Liver (tissue), 9 donors: Measurements from ENCODE around the gene DOCK1. TPM values are rescaled to one million over a fixed set of nuclear protein-coding genes. Genes with fewer than 3 reads are reported as not detected.

Source experiments
- DNase-seq: peaks from one replicate; pipeline ENCODE4 v3.0.0-alpha.2; 2017; ENCODE audit warnings: low spot score
- H3K27ac ChIP-seq, 2 donors: one replicate each; pipeline ENCODE4 v1.7.0; 2013; ENCODE audit warnings: inconsistent platforms in 2 of 2, low read length in 2 of 2, control low read depth in 1 of 2, low read depth in 1 of 2, mild to moderate bottlenecking in 1 of 2
- H3K27me3 ChIP-seq, 4 donors: one replicate each; pipeline versions ENCODE4 v1.6.1 to v1.7.0; 2013; ENCODE audit warnings: low read length in 3 of 4, inconsistent platforms in 1 of 4, mild to moderate bottlenecking in 1 of 4, moderate library complexity in 1 of 4; ENCODE audit not compliant: control insufficient read depth in 4 of 4, insufficient read depth in 4 of 4
- H3K36me3 ChIP-seq, 4 donors: one replicate each; pipeline versions ENCODE4 v1.6.1 to v1.7.0; 2013; ENCODE audit warnings: low read length in 3 of 4, mild to moderate bottlenecking in 3 of 4, low read depth in 1 of 4, moderate library complexity in 1 of 4; ENCODE audit not compliant: control insufficient read depth in 4 of 4, insufficient read depth in 3 of 4
- H3K4me1 ChIP-seq, 4 donors: one replicate each; pipeline versions ENCODE4 v1.6.1 to v1.7.0; 2013; ENCODE audit warnings: low read length in 3 of 4, mild to moderate bottlenecking in 3 of 4, moderate library complexity in 1 of 4; ENCODE audit not compliant: control insufficient read depth in 4 of 4, insufficient read depth in 4 of 4
- H3K4me3 ChIP-seq, 3 donors: one replicate each; pipeline versions ENCODE4 v1.6.1 to v1.7.0; 2013; ENCODE audit warnings: low read length in 3 of 3, control low read depth in 1 of 3, low read depth in 1 of 3, mild to moderate bottlenecking in 1 of 3
- H3K9ac ChIP-seq, 2 donors: one replicate each; pipeline ENCODE4 v1.7.0; 2013; ENCODE audit warnings: low read length in 2 of 2, mild to moderate bottlenecking in 2 of 2, moderate library complexity in 2 of 2, control low read depth in 1 of 2, low read depth in 1 of 2
- H3K9me3 ChIP-seq, 4 donors: one replicate each; pipeline versions ENCODE4 v1.6.1 to v1.7.0; 2013; ENCODE audit warnings: low read length in 3 of 4; ENCODE audit not compliant: control insufficient read depth in 4 of 4
- ATF3 ChIP-seq: IDR thresholded peaks from 2 replicates; pipeline ENCODE4 v1.6.1; 2016; ENCODE audit warnings: antibody characterized with exemption
- CTCF ChIP-seq: fragments of 150-350 bp; IDR thresholded peaks from 2 replicates; pipeline ENCODE4 v1.5.1; 2017; ENCODE audit warnings: improper control_type of control experiment, low read depth, low read length; ENCODE audit not compliant: missing input control
- EGR1 ChIP-seq, 2 donors: IDR thresholded peaks; 2 replicates each; pipeline ENCODE4 v1.6.1; 2016 to 2018; ENCODE audit warnings: antibody characterized with exemption in 2 of 2, low read depth in 2 of 2
- FOXA1 ChIP-seq: IDR thresholded peaks from 2 replicates; pipeline ENCODE4 v1.6.1; 2016; ENCODE audit warnings: antibody characterized with exemption
- FOXA2 ChIP-seq: IDR thresholded peaks from 2 replicates; pipeline ENCODE4 v1.6.1; 2016; ENCODE audit warnings: antibody characterized with exemption
- GABPA ChIP-seq, 2 donors: IDR thresholded peaks in 1 of 2; conservative IDR thresholded peaks in 1 of 2; 2 replicates each; pipeline ENCODE4 v1.6.1; 2016; ENCODE audit warnings: antibody characterized with exemption in 2 of 2, mild to moderate bottlenecking in 1 of 2, moderate library complexity in 1 of 2
- HNF4A ChIP-seq, 2 donors: conservative IDR thresholded peaks; 2 replicates each; pipeline ENCODE4 v1.6.1; 2016; ENCODE audit warnings: antibody characterized with exemption in 2 of 2, mild to moderate bottlenecking in 2 of 2
- HNF4G ChIP-seq: IDR thresholded peaks from 2 replicates; pipeline ENCODE4 v1.6.1; 2016; ENCODE audit warnings: antibody characterized with exemption
- JUND ChIP-seq, 2 donors: IDR thresholded peaks; 2 replicates each; pipeline ENCODE4 v1.6.1; 2016; ENCODE audit warnings: antibody characterized with exemption in 2 of 2
- MAX ChIP-seq: IDR thresholded peaks from 2 replicates; pipeline ENCODE4 v1.6.1; 2016; ENCODE audit warnings: antibody characterized with exemption
- NR2F2 ChIP-seq: IDR thresholded peaks from 2 replicates; pipeline ENCODE4 v1.6.1; 2016; ENCODE audit warnings: antibody characterized with exemption
- RAD21 ChIP-seq, 2 donors: IDR thresholded peaks; 2 replicates each; pipeline ENCODE4 v1.6.1; 2016; ENCODE audit warnings: antibody characterized with exemption in 2 of 2, mild to moderate bottlenecking in 2 of 2
- REST ChIP-seq: IDR thresholded peaks from 2 replicates; pipeline ENCODE4 v1.6.1; 2016; ENCODE audit warnings: antibody characterized with exemption, mild to moderate bottlenecking
- RXRA ChIP-seq, 2 donors: IDR thresholded peaks; 2 replicates each; pipeline ENCODE4 v1.6.1; 2017 to 2018; ENCODE audit warnings: antibody characterized with exemption in 2 of 2, mild to moderate bottlenecking in 1 of 2
- SP1 ChIP-seq: IDR thresholded peaks from 2 replicates; pipeline ENCODE4 v1.6.1; 2018; ENCODE audit warnings: antibody characterized with exemption, mild to moderate bottlenecking
- TAF1 ChIP-seq: conservative IDR thresholded peaks from 2 replicates; pipeline ENCODE4 v1.6.1; 2016; ENCODE audit warnings: antibody characterized with exemption, mild to moderate bottlenecking
- YY1 ChIP-seq: IDR thresholded peaks from 2 replicates; pipeline ENCODE4 v1.6.1; 2016; ENCODE audit warnings: antibody characterized with exemption, mild to moderate bottlenecking
- ZBTB33 ChIP-seq: IDR thresholded peaks from 2 replicates; pipeline ENCODE4 v1.6.1; 2016; ENCODE audit warnings: antibody characterized with exemption
- WGBS: extraction: QIAGEN DNeasy Blood & Tissue Kit; methylation state at CpG from one replicate; pipeline ENCODE4 v1.1.7; 2013; 5-methylcytosine and 5-hydroxymethylcytosine counted together
- polyA plus RNA-seq, 2 donors: library from polyadenylated mRNA; stranded (reverse) in 1 of 2; unstranded in 1 of 2; fragments of 200-250 nt in 1 of 2; fragments of >200 nt in 1 of 2; fragmentation: Nextera tagmentation in 1 of 2; extraction: Ambion mirVana in 1 of 2; gene quantifications; one replicate each; pipeline versions ENCODE4 v1.2.1 to v1.2.3, GENCODE V29; 2013 to 2015
- total RNA-seq, 2 donors: library from RNA; depleted of rRNA; stranded (reverse); fragments of >200 nt; gene quantifications; one replicate each; pipeline ENCODE4 v1.2.3, GENCODE V29; 2014
- donor health status: healthy.
- donor health status: healthy.
- donor health status: healthy.
- donor health status: healthy.
- donor health status: healthy.

Gene DOCK1
- total and polyA plus RNA-seq, 4 donors = 3.8 to 28.8 (median 9.1) TPM

GRCh38 chr10:127215866-127216265 is 310.6 kb downstream of the DOCK1 start:
- H3K27me3 ChIP-seq = no peaks in the 10 kb centered on the region
- no peak overlapping the region for H3K9ac ChIP-seq
- H3K36me3 ChIP-seq = no peaks in the 10 kb centered on the region
- no peaks in the 10 kb centered on the region for H3K9me3 ChIP-seq
- TF ChIP-seq HNF4A (conservative IDR thresholded peaks at IDR 0.05) (no peak), JUND (IDR thresholded peaks at IDR 0.05) (no peak), RAD21 (IDR thresholded peaks at IDR 0.05) (no peak), RXRA (IDR thresholded peaks at IDR 0.05) (no peak), GABPA (IDR thresholded peaks at IDR 0.05 in 1 of 2, conservative IDR thresholded peaks at IDR 0.05 in 1 of 2) (no peak), ATF3 (no peak), MAX (no peak), FOXA1 (no peak), ZBTB33 (no peak), REST (no peak), YY1 (no peak), NR2F2 (no peak), EGR1 (IDR thresholded peaks at IDR 0.05; ENCODE audit: low read depth in 2 of 2) (no peak), FOXA2 (no peak), CTCF (no peak), HNF4G (no peak), TAF1 (no peak), SP1 (no peak)
- no peak overlapping the region for H3K4me3 ChIP-seq
- whole genome bisulfite sequencing = 79% methylated on average over 4 of the region's 4 CpGs
- H3K27ac ChIP-seq = no peak overlapping the region
- H3K4me1 ChIP-seq = no peaks in the 10 kb centered on the region
- DNase-seq = no peak

GRCh38 chr10:127216274-127216673 is 311.0 kb downstream of the DOCK1 start:
- no peaks in the 10 kb centered on the region for H3K4me1 ChIP-seq
- H3K4me3 ChIP-seq = no peak overlapping the region
- H3K9me3 ChIP-seq = no peaks in the 10 kb centered on the region
- H3K27me3 ChIP-seq = no peaks in the 10 kb centered on the region
- WGBS = 92% methylated on average over 5 of the region's 5 CpGs
- H3K36me3 ChIP-seq = no peaks in the 10 kb centered on the region
- no peak for DNase-seq
- no peak overlapping the region for H3K27ac ChIP-seq
- no peak overlapping the region for H3K9ac ChIP-seq
- no peak for TF ChIP-seq CTCF
- TF ChIP-seq EGR1 (IDR thresholded peaks at IDR 0.05; ENCODE audit: low read depth in 2 of 2) = no peak
- TF ChIP-seq JUND (IDR thresholded peaks at IDR 0.05) = no peak
- no peak for TF ChIP-seq YY1
- no peak for TF ChIP-seq HNF4A (conservative IDR thresholded peaks at IDR 0.05)
- no peak for TF ChIP-seq SP1
- no peak for TF ChIP-seq NR2F2
- no peak for TF ChIP-seq RAD21 (IDR thresholded peaks at IDR 0.05)
- TF ChIP-seq FOXA1 = no peak
- no peak for TF ChIP-seq ATF3
- TF ChIP-seq FOXA2 = no peak
- TF ChIP-seq GABPA (IDR thresholded peaks at IDR 0.05 in 1 of 2, conservative IDR thresholded peaks at IDR 0.05 in 1 of 2) = no peak
- TF ChIP-seq HNF4G = no peak
- TF ChIP-seq ZBTB33 = no peak
- no peak for TF ChIP-seq TAF1
- no peak for TF ChIP-seq MAX
